Measurements from ENCODE around the gene MAPKBP1.

Gene MAPKBP1

GRCh38 chr15:41788262-41788661, 14.0 kb downstream of the MAPKBP1 start:
- DNase-seq (ENCODE audit: low spot score), result no peak

GRCh38 chr15:41789236-41789635, 15.0 kb downstream of the MAPKBP1 start:
- DNase-seq (ENCODE audit: low spot score), result no peak

- DNase-seq (ENCODE audit: low spot score), result no peak
Observed at GRCh38 chr15:41789662-41790061, 15.4 kb downstream of the MAPKBP1 start.

GRCh38 chr15:41790169-41790568, 15.9 kb downstream of the MAPKBP1 start:
- no peak for DNase-seq (ENCODE audit: low spot score)

GRCh38 chr15:41790756-41791546, 16.7 kb downstream of the MAPKBP1 start:
- DNase-seq (ENCODE audit: low spot score), result no peak

- no peak for DNase-seq (ENCODE audit: low spot score)
Observed at GRCh38 chr15:41791547-41791937, 17.3 kb downstream of the MAPKBP1 start.

- DNase-seq (ENCODE audit: low spot score), result no peak
Observed at GRCh38 chr15:41792000-41792637, 17.8 kb downstream of the MAPKBP1 start.

GRCh38 chr15:41794081-41794480, 19.8 kb downstream of the MAPKBP1 start:
- DNase-seq (ENCODE audit: low spot score), result no peak

- DNase-seq (ENCODE audit: low spot score), result no peak
Observed at GRCh38 chr15:41795996-41796856, 21.9 kb downstream of the MAPKBP1 start.

- DNase-seq (ENCODE audit: low spot score), result no peak
Observed at GRCh38 chr15:41797201-41797944, 23.1 kb downstream of the MAPKBP1 start.

GRCh38 chr15:41798607-41799487, 24.6 kb downstream of the MAPKBP1 start:
- no peak for DNase-seq (ENCODE audit: low spot score)

GRCh38 chr15:41799488-41799805, 25.2 kb downstream of the MAPKBP1 start:
- no peak for DNase-seq (ENCODE audit: low spot score)

GRCh38 chr15:41801185-41801584, 26.9 kb downstream of the MAPKBP1 start:
- DNase-seq (ENCODE audit: low spot score), result no peak

GRCh38 chr15:41801850-41802455, 27.7 kb downstream of the MAPKBP1 start:
- no peak for DNase-seq (ENCODE audit: low spot score)

GRCh38 chr15:41804361-41804760, 30.1 kb downstream of the MAPKBP1 start:
- DNase-seq (ENCODE audit: low spot score), result no peak

GRCh38 chr15:41804916-41805666, 30.8 kb downstream of the MAPKBP1 start:
- no peak for DNase-seq (ENCODE audit: low spot score)

- no peak for DNase-seq (ENCODE audit: low spot score)
Observed at GRCh38 chr15:41805711-41806110, 31.4 kb downstream of the MAPKBP1 start.

- DNase-seq (ENCODE audit: low spot score), result peak; percentile 67
Observed at GRCh38 chr15:41806291-41807181, 32.3 kb downstream of the MAPKBP1 start.

- DNase-seq (ENCODE audit: low spot score), result no peak
Observed at GRCh38 chr15:41809121-41809520, 34.8 kb downstream of the MAPKBP1 start.

Data from iPS-NIHi11 (cell line).